HepG2 (cell line): ENCODE data around the gene CD14. TPM values are rescaled to one million over a fixed set of nuclear protein-coding genes. Genes with fewer than 3 reads are reported as not detected.

ENCODE experiments used
- ARHGAP35 ChIP-seq: sonication (generic); formaldehyde crosslinking; IDR thresholded peaks from 2 replicates; pipeline ENCODE4 v1.9.0; 2022; ENCODE audit warnings: mild to moderate bottlenecking, inconsistent platforms, moderate library complexity, missing genetic modification reagents, borderline replicate concordance
- ARNT2 ChIP-seq: sonication (generic); formaldehyde crosslinking; IDR thresholded peaks from 2 replicates; pipeline ENCODE4 v1.8.0; 2022; ENCODE audit warnings: mild to moderate bottlenecking, low read depth, missing genetic modification reagents, moderate library complexity
- ETV6 ChIP-seq: sonication (generic); formaldehyde crosslinking; conservative IDR thresholded peaks from 2 replicates; pipeline ENCODE4 v1.4.0; 2020; ENCODE audit warnings: missing genetic modification reagents
- GPBP1L1 ChIP-seq: sonication (generic); formaldehyde crosslinking; IDR thresholded peaks from 2 replicates; pipeline ENCODE4 v1.5.0; 2020; ENCODE audit warnings: mild to moderate bottlenecking, missing genetic modification reagents
- HNF1B ChIP-seq: sonication (generic); formaldehyde crosslinking; IDR thresholded peaks from 2 replicates; pipeline ENCODE4 v1.5.1; 2020; ENCODE audit warnings: mild to moderate bottlenecking, moderate library complexity, missing genetic modification reagents
- NR2C2 ChIP-seq: sonication (generic); formaldehyde crosslinking; IDR thresholded peaks from 2 replicates; pipeline ENCODE4 v1.4.0; 2020; ENCODE audit warnings: missing genetic modification reagents, mild to moderate bottlenecking, moderate library complexity, borderline replicate concordance
- PAX8 ChIP-seq: sonication (generic); formaldehyde crosslinking; IDR thresholded peaks from 2 replicates; pipeline ENCODE4 v1.8.0; 2022; ENCODE audit warnings: mild to moderate bottlenecking, missing genetic modification reagents, borderline replicate concordance
- PPARG ChIP-seq: conservative IDR thresholded peaks from 2 replicates; pipeline ENCODE4 v1.6.1; 2016; ENCODE audit warnings: missing biosample characterization, missing genetic modification reagents
- RFX3 ChIP-seq: IDR thresholded peaks from 2 replicates; pipeline ENCODE4 v1.6.1; 2016; ENCODE audit warnings: missing biosample characterization, missing genetic modification reagents
- SNAPC4 ChIP-seq: sonication (generic); formaldehyde crosslinking; IDR thresholded peaks from 2 replicates; pipeline ENCODE4 v1.4.0; 2020; ENCODE audit warnings: mild to moderate bottlenecking, missing genetic modification reagents
- TFDP2 ChIP-seq: sonication (generic); formaldehyde crosslinking; IDR thresholded peaks from 2 replicates; pipeline ENCODE4 v1.4.0; 2020; ENCODE audit warnings: missing genetic modification reagents
- ZNF251 ChIP-seq: sonication (generic); formaldehyde crosslinking; IDR thresholded peaks from 2 replicates; pipeline ENCODE4 v1.9.0; 2021; ENCODE audit warnings: mild to moderate bottlenecking, missing genetic modification reagents
- ZNF274 ChIP-seq: sonication (generic); formaldehyde crosslinking; IDR thresholded peaks from 2 replicates; pipeline ENCODE4 v1.5.1; 2020; ENCODE audit warnings: mild to moderate bottlenecking, missing genetic modification reagents
- ZNF34 ChIP-seq: sonication (generic); formaldehyde crosslinking; IDR thresholded peaks from 2 replicates; pipeline ENCODE4 v1.4.0; 2020; ENCODE audit warnings: mild to moderate bottlenecking, missing genetic modification reagents, borderline replicate concordance
- ZNF367 ChIP-seq: sonication (generic); formaldehyde crosslinking; IDR thresholded peaks from 2 replicates; pipeline ENCODE4 v1.4.0; 2020; ENCODE audit warnings: missing genetic modification reagents, borderline replicate concordance
- ZNF562 ChIP-seq: sonication (generic); formaldehyde crosslinking; IDR thresholded peaks from 2 replicates; pipeline ENCODE4 v1.8.0; 2022; ENCODE audit warnings: missing genetic modification reagents, borderline replicate concordance
- ZNF614 ChIP-seq: IDR thresholded peaks from 2 replicates; pipeline ENCODE4 v1.6.1; 2018; ENCODE audit warnings: missing biosample characterization, missing genetic modification reagents, inconsistent platforms, borderline replicate concordance
- ZSCAN9 ChIP-seq: IDR thresholded peaks from 2 replicates; pipeline ENCODE4 v1.6.1; 2016; ENCODE audit warnings: borderline replicate concordance
- polyA plus RNA-seq, 8 experiments: library from polyadenylated mRNA; depleted of rRNA in 3 of 8; stranded (reverse) in 7 of 8; unstranded in 1 of 8; fragments of >200 nt; fragmentation: Illumina TruSeq in 4 of 8; extraction: Trizol in 4 of 8; gene quantifications; 2 replicates each; pipeline versions ENCODE4 v1.2.1 to v1.2.3, GENCODE V29; 2011 to 2016; ENCODE audit warnings: low read depth in 4 of 8, missing spikeins in 1 of 8, mixed read lengths in 1 of 8; ENCODE audit not compliant: insufficient read depth in 1 of 8
- total RNA-seq, 5 experiments: library from RNA; depleted of rRNA; stranded (reverse); fragments of >200 nt; fragmentation: Illumina TruSeq; extraction: Trizol; gene quantifications; 2 replicates each; pipeline ENCODE4 v1.2.3, GENCODE V29; 2016; ENCODE audit warnings: low read depth in 1 of 5
- TF ChIP-seq, protein P1 (sequence below): sonication (generic); formaldehyde crosslinking; IDR thresholded peaks from 2 replicates; pipeline ENCODE4 v1.5.0; 2020; ENCODE audit warnings: missing genetic modification reagents

Gene CD14
- total and polyA plus RNA-seq, 2 of the 13 experiments (the other 11 are each of a cell fraction or from before 2014, with no cell fraction given), result 1.7 to 4.7 TPM

- no peak for TF ChIP-seq GPBP1L1 (CRISPR knock-in tag)
- TF ChIP-seq ZSCAN9 (CRISPR knock-in tag), result peak; percentile 77
- TF ChIP-seq PPARG, result peak; percentile 100
- TF ChIP-seq, protein P1, sequence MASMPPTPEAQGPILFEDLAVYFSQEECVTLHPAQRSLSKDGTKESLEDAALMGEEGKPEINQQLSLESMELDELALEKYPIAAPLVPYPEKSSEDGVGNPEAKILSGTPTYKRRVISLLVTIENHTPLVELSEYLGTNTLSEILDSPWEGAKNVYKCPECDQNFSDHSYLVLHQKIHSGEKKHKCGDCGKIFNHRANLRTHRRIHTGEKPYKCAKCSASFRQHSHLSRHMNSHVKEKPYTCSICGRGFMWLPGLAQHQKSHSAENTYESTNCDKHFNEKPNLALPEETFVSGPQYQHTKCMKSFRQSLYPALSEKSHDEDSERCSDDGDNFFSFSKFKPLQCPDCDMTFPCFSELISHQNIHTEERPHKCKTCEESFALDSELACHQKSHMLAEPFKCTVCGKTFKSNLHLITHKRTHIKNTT (CRISPR knock-in tag), result no peak
- TF ChIP-seq ZNF614 (CRISPR knock-in tag), result 0 out of 2 replicates have a peak, but pooled peaks have one; percentile 37
- no peak for TF ChIP-seq ARNT2
- TF ChIP-seq NR2C2 (CRISPR knock-in tag), result peak; percentile 56; the same call in 1 of the 2 replicates
- TF ChIP-seq ZNF562 (CRISPR knock-in tag), result no peak
- no peak for TF ChIP-seq TFDP2 (CRISPR knock-in tag)
- no peak for TF ChIP-seq RFX3
- no peak for TF ChIP-seq ZNF274 (CRISPR knock-in tag)
- TF ChIP-seq ETV6 (CRISPR knock-in tag), result no peak
- TF ChIP-seq HNF1B (CRISPR knock-in tag), result no peak
- no peak for TF ChIP-seq SNAPC4 (CRISPR knock-in tag)
- no peak for TF ChIP-seq ZNF251 (CRISPR knock-in tag)
- no peak for TF ChIP-seq ARHGAP35 (CRISPR knock-in tag)
- TF ChIP-seq ZNF34, result no peak
- no peak for TF ChIP-seq ZNF367 (CRISPR knock-in tag)
- TF ChIP-seq PAX8 (CRISPR knock-in tag), result no peak
Observed at GRCh38 chr5:140607031-140607430, 25.9 kb downstream of the CD14 start (continued).
